ENCODE measurements around the gene PLAC8L1.

PLAC8L1 gene

GRCh38 chr5:146068206-146068605, 37.2 kb downstream of the PLAC8L1 start:
- TF ChIP-seq CTCF (IDR thresholded peaks at IDR 0.05; ENCODE audit: low read depth, low read length, missing control alignments): no peak
- no peak for DNase-seq (ENCODE audit: extremely low read depth, low read depth)
- no peak overlapping the region for H3K4me3 ChIP-seq (replicated peaks; ENCODE audit: low read depth, low read length)

- H3K4me3 ChIP-seq (replicated peaks; ENCODE audit: low read depth, low read length): no peak overlapping the region
- TF ChIP-seq CTCF (IDR thresholded peaks at IDR 0.05; ENCODE audit: low read depth, low read length, missing control alignments): no peak
- no peak for DNase-seq (ENCODE audit: extremely low read depth, low read depth)
Observed at GRCh38 chr5:146066968-146067367, 38.4 kb downstream of the PLAC8L1 start.

GRCh38 chr5:146060221-146060585, 45.2 kb downstream of the PLAC8L1 start:
- H3K4me3 ChIP-seq (replicated peaks; ENCODE audit: low read depth, low read length): no peak overlapping the region
- TF ChIP-seq CTCF (IDR thresholded peaks at IDR 0.05; ENCODE audit: low read depth, low read length, missing control alignments): no peak
- no peak for DNase-seq (ENCODE audit: extremely low read depth, low read depth)

- no peak overlapping the region for H3K4me3 ChIP-seq (replicated peaks; ENCODE audit: low read depth, low read length)
- TF ChIP-seq CTCF (IDR thresholded peaks at IDR 0.05; ENCODE audit: low read depth, low read length, missing control alignments): no peak
- no peak for DNase-seq (ENCODE audit: extremely low read depth, low read depth)
Observed at GRCh38 chr5:146059460-146060220, 45.7 kb downstream of the PLAC8L1 start.

GRCh38 chr5:146055432-146055831, 49.9 kb downstream of the PLAC8L1 start:
- TF ChIP-seq CTCF (IDR thresholded peaks at IDR 0.05; ENCODE audit: low read depth, low read length, missing control alignments): no peak
- no peak for DNase-seq (ENCODE audit: extremely low read depth, low read depth)
- no peak overlapping the region for H3K4me3 ChIP-seq (replicated peaks; ENCODE audit: low read depth, low read length)

- DNase-seq (ENCODE audit: extremely low read depth, low read depth): no peak
- H3K4me3 ChIP-seq (replicated peaks; ENCODE audit: low read depth, low read length): no peak overlapping the region
- peak; percentile 24 for TF ChIP-seq CTCF (IDR thresholded peaks at IDR 0.05; ENCODE audit: low read depth, low read length, missing control alignments)
Observed at GRCh38 chr5:146052780-146053179, 52.6 kb downstream of the PLAC8L1 start.

- H3K4me3 ChIP-seq (replicated peaks; ENCODE audit: low read depth, low read length): no peak overlapping the region
- DNase-seq (ENCODE audit: extremely low read depth, low read depth): no peak
- TF ChIP-seq CTCF (IDR thresholded peaks at IDR 0.05; ENCODE audit: low read depth, low read length, missing control alignments): no peak
Observed at GRCh38 chr5:146051678-146052077, 53.7 kb downstream of the PLAC8L1 start.

Measured in HFF-Myc (cell line).